Parathyroid adenoma (tissue), 2 donors: Measurements from ENCODE around the gene STAU1.

Experiments
- H2AFZ ChIP-seq: fragments of 300-600 bp; sonication (generic); one replicate; pipeline ENCODE4 v1.7.0; 2017; ENCODE audit warnings: antibody characterized with exemption, mild to moderate bottlenecking
- H3K27ac ChIP-seq: fragments of 300-600 bp; sonication (generic); one replicate; pipeline ENCODE4 v1.7.0; 2017
- H3K27me3 ChIP-seq: fragments of 300-600 bp; sonication (generic); one replicate; pipeline ENCODE4 v1.7.0; 2017; ENCODE audit warnings: low read length; ENCODE audit not compliant: control insufficient read depth, insufficient read depth
- H3K36me3 ChIP-seq: fragments of 300-600 bp; sonication (generic); one replicate; pipeline ENCODE4 v1.7.0; 2017; ENCODE audit warnings: low read length; ENCODE audit not compliant: control insufficient read depth, insufficient read depth
- H3K4me1 ChIP-seq: fragments of 300-600 bp; sonication (generic); one replicate; pipeline ENCODE4 v1.7.0; 2017; ENCODE audit warnings: control low read depth
- H3K4me2 ChIP-seq: fragments of 300-600 bp; sonication (generic); one replicate; pipeline ENCODE4 v1.7.0; 2017; ENCODE audit warnings: low read length
- H3K4me3 ChIP-seq: fragments of 300-600 bp; sonication (generic); one replicate; pipeline ENCODE4 v1.7.0; 2017; ENCODE audit warnings: low read depth, low read length
- H3K79me2 ChIP-seq: fragments of 300-600 bp; sonication (generic); one replicate; pipeline ENCODE4 v1.7.0; 2017; ENCODE audit warnings: control low read depth
- H3K9ac ChIP-seq: fragments of 300-600 bp; sonication (generic); one replicate; pipeline ENCODE4 v1.7.0; 2017; ENCODE audit warnings: mild to moderate bottlenecking
- H3K9me3 ChIP-seq: fragments of 300-600 bp; sonication (generic); one replicate; pipeline ENCODE4 v1.7.0; 2017; ENCODE audit warnings: low read length; ENCODE audit not compliant: control insufficient read depth
- TF ChIP-seq, protein P1 (sequence below): fragments of 300-600 bp; sonication (generic); IDR thresholded peaks from one replicate; pipeline ENCODE4 v1.7.0; 2017; ENCODE audit warnings: antibody characterized with exemption, mild to moderate bottlenecking
- donor health status: primary hyperparathyroidism.

STAU1 gene

DNA sequence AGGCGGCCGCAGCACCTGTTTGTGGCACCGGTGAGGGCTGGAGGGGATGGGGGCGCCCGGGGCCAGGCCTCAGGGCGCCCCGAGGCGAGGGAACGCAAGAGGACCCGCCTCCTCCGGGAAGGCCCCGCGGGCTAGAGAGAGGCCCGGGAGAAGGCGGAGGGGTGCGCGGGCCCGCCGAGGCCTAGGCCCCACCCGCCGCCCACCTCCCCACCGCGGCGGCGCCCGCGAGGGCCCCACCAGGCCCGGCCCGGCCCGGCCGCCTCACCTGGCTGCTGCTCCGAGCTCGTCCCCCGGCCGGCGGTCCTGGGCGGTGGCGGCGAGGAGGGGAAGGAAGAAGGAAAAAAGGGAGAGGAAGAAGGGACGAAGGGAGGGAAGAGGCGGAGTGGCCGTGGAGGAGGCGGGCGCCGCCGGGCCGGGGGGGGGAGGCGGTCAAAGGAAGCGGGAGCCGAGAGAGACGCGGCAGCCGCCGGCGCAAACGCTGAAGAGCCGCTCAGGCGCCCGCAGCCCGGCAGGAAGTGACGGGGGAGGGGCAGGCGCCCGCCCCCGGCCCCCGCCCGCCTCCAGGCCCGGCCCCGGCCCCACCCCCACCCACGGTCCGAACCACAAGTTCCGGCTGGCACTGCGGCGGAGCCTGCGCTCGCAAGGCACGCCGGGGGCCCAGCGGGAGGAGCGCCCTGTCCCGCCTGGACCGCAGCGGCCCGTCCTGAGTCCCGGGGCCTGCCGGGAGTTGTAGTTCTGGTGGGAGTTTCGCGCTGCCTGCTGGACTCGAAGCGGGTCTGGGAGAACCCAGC, at the start of gene STAU1:
Gene STAU1 (minus strand): TSS at position 484 of the 791 bp plus-strand sequence. CDS start 22,133 bp downstream, outside the sequence.
- no peaks in the 10 kb centered on the region for H3K9me3 ChIP-seq

DNA sequence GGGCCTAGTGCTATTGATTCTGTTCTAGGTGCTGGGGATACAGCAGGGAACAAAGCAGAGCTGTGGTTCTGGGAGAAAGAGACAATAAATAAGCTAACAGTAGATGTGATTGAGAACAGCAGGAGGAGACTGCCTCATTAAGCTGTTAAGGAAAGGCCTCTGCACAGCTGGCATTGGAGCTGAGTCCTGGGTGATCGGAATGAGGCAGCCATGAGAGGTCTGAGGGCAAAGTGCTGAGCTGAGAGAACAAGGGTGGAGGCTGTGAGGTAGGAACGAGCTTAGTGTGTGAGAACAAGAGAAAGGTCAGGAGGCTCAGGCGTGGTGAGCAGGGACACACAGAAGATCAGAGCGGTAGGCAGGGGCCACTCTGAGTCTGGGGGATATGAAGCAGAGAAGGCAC, 49.4 kb upstream of the STAU1 start:
- Histone ChIP-seq H3K4me1 (no peaks in the 10 kb centered on the region), H3K27ac (no peak overlapping the region), H3K4me3 (no peak overlapping the region), H3K4me2 (no peak overlapping the region), H3K27me3 (no peaks in the 10 kb centered on the region), H3K36me3 (no peaks in the 10 kb centered on the region), H2AFZ (no peak overlapping the region), H3K9ac (no peak overlapping the region), H3K79me2 (peaks cover 2% of the 10 kb centered on the region), H3K9me3 (no peaks in the 10 kb centered on the region)
- TF ChIP-seq, protein P1, sequence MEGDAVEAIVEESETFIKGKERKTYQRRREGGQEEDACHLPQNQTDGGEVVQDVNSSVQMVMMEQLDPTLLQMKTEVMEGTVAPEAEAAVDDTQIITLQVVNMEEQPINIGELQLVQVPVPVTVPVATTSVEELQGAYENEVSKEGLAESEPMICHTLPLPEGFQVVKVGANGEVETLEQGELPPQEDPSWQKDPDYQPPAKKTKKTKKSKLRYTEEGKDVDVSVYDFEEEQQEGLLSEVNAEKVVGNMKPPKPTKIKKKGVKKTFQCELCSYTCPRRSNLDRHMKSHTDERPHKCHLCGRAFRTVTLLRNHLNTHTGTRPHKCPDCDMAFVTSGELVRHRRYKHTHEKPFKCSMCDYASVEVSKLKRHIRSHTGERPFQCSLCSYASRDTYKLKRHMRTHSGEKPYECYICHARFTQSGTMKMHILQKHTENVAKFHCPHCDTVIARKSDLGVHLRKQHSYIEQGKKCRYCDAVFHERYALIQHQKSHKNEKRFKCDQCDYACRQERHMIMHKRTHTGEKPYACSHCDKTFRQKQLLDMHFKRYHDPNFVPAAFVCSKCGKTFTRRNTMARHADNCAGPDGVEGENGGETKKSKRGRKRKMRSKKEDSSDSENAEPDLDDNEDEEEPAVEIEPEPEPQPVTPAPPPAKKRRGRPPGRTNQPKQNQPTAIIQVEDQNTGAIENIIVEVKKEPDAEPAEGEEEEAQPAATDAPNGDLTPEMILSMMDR, result no peak

More for the DNA sequence above, at the start of gene STAU1:
- H3K27ac ChIP-seq, result peak within 1 kb of the TSS; percentile 76
- TF ChIP-seq, protein P1, result no peak
- peaks cover 9% of the 10 kb centered on the region for H3K4me1 ChIP-seq
- H3K27me3 ChIP-seq, result no peaks in the 10 kb centered on the region
- peak within 1 kb of the TSS; percentile 32 for H3K9ac ChIP-seq
- peaks cover 40% of the 10 kb centered on the region for H3K79me2 ChIP-seq
- peak within 1 kb of the TSS; percentile 69 for H3K4me3 ChIP-seq
- H3K4me2 ChIP-seq, result peak within 1 kb of the TSS; percentile 79
- no peaks in the 10 kb centered on the region for H3K36me3 ChIP-seq
- peak within 1 kb of the TSS; percentile 88 for H2AFZ ChIP-seq

GRCh38 chr20:49236301-49236700, 48.2 kb upstream of the STAU1 start:
- Histone ChIP-seq H3K9ac (no peak overlapping the region), H3K27ac (no peak overlapping the region), H2AFZ (no peak overlapping the region), H3K4me3 (no peak overlapping the region), H3K79me2 (peaks cover 2% of the 10 kb centered on the region), H3K27me3 (no peaks in the 10 kb centered on the region), H3K4me2 (no peak overlapping the region), H3K36me3 (no peaks in the 10 kb centered on the region), H3K4me1 (no peaks in the 10 kb centered on the region), H3K9me3 (no peaks in the 10 kb centered on the region)
- TF ChIP-seq, protein P1, result no peak

- no peaks in the 10 kb centered on the region for H3K36me3 ChIP-seq
- peaks cover 2% of the 10 kb centered on the region for H3K79me2 ChIP-seq
- no peak overlapping the region for H3K4me2 ChIP-seq
- H3K9me3 ChIP-seq, result no peaks in the 10 kb centered on the region
- no peak overlapping the region for H3K4me3 ChIP-seq
- no peak overlapping the region for H3K9ac ChIP-seq
- no peak overlapping the region for H3K27ac ChIP-seq
- H2AFZ ChIP-seq, result no peak overlapping the region
- no peaks in the 10 kb centered on the region for H3K27me3 ChIP-seq
- TF ChIP-seq, protein P1, result no peak
- no peaks in the 10 kb centered on the region for H3K4me1 ChIP-seq
These were observed 46.7 kb upstream of the STAU1 start for GRCh38 chr20:49234831-49235230.

- Histone ChIP-seq H3K9me3 (no peaks in the 10 kb centered on the region), H3K4me2 (no peak overlapping the region), H3K27me3 (no peaks in the 10 kb centered on the region), H3K79me2 (peaks cover 2% of the 10 kb centered on the region), H2AFZ (no peak overlapping the region), H3K9ac (no peak overlapping the region), H3K4me1 (no peaks in the 10 kb centered on the region), H3K27ac (no peak overlapping the region), H3K4me3 (no peak overlapping the region), H3K36me3 (no peaks in the 10 kb centered on the region)
- TF ChIP-seq, protein P1, result no peak
These were observed 45.1 kb upstream of the STAU1 start for GRCh38 chr20:49233226-49233625.
